Measurements from ENCODE around the gene GPR17. TPM values are rescaled to one million over a fixed set of nuclear protein-coding genes. Genes with fewer than 3 reads are reported as not detected.

GPR17 gene
- total RNA-seq, 4 donors from 2014 or later: 0.48 to 0.52 TPM; not detected in 2

- peak in 1 of 2 donors; percentile 46 for DNase-seq (ENCODE audit: low spot score in 2 of 2)
- H3K36me3 ChIP-seq: no peaks in the 10 kb centered on the region
- H3K4me3 ChIP-seq: no peak overlapping the region
- peaks cover 9% of the 10 kb centered on the region for H3K27me3 ChIP-seq
- TF ChIP-seq POLR2AphosphoS5 (IDR thresholded peaks at IDR 0.05) (no peak), POLR2A (IDR thresholded peaks at IDR 0.05) (no peak), EP300 (IDR thresholded peaks at IDR 0.05) (no peak)
- no peaks in the 10 kb centered on the region for H3K4me1 ChIP-seq
- WGBS: 92% methylated on average over 9 of the region's 18 CpGs
- H3K9me3 ChIP-seq: no peaks in the 10 kb centered on the region
- H3K27ac ChIP-seq: no peak overlapping the region
These were observed 18.0 kb upstream of the GPR17 start for GRCh38 chr2:127627740-127628571.

DNA sequence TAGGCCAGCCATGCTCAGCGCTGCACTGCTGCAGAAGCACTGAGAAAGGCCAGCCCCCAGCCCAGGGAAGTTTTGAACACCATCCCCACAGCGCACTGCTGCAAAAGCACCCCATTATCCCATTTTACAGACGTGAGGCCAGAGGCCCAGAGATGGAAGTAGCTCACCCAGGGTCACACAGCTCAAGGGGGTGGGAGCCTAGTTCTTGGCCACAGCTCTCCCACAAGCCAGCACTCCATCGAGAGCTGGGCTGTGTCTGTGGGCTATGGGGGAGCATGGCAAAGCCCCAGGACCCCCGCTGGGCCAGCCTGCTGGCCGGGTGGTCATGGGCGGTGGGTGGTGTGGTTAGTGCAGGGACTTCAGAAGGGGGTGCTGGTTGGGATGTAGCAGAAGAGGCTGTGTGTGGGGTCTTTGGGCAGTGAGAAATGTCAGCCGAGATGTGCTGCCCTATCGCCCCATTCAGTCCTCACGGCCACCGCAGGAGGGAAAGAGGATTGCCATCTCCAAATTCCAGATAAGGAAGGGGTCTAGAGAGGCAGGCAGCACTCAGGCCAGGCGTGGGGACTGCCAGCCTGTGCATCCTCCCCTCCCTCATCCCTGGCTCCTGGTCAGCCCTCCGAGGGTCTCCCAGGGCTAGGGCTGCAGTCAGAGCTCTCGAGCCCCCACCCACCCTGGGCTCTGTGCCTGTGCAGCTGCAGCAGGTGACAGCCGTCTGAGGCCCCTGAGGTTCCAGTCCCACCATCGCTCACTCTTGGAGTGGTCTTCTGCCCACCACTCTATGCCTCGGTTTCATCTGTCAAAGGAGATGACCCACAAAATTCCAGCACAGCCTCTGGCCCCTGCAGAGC lies 17.0 kb upstream of the GPR17 start:
- peaks cover 6% of the 10 kb centered on the region for H3K4me1 ChIP-seq
- WGBS: 90% methylated on average over 14 of the region's 17 CpGs

GRCh38 chr2:127629637-127630036 lies 16.3 kb upstream of the GPR17 start:
- Histone ChIP-seq H3K36me3 (no peaks in the 10 kb centered on the region), H3K4me1 (peaks cover 13% of the 10 kb centered on the region), H3K9me3 (no peaks in the 10 kb centered on the region), H3K4me3 (no peak overlapping the region), H3K27ac (no peak overlapping the region), H3K27me3 (peaks cover 9% of the 10 kb centered on the region)
- 81% methylated on average over 3 of the region's 9 CpGs for WGBS
- DNase-seq (ENCODE audit: low spot score in 2 of 2): no peak
- no peak for TF ChIP-seq EP300 (IDR thresholded peaks at IDR 0.05)
- TF ChIP-seq POLR2A (IDR thresholded peaks at IDR 0.05): no peak
- no peak for TF ChIP-seq POLR2AphosphoS5 (IDR thresholded peaks at IDR 0.05)
- TF ChIP-seq CTCF (IDR thresholded peaks at IDR 0.05): no peak

More for the DNA sequence above, 17.0 kb upstream of the GPR17 start:
- DNase-seq (ENCODE audit: low spot score in 2 of 2): no peak
- Histone ChIP-seq H3K27ac (no peak overlapping the region), H3K9me3 (no peaks in the 10 kb centered on the region), H3K27me3 (peaks cover 9% of the 10 kb centered on the region), H3K36me3 (no peaks in the 10 kb centered on the region), H3K4me3 (no peak overlapping the region)
- TF ChIP-seq EP300 (IDR thresholded peaks at IDR 0.05) (no peak), CTCF (IDR thresholded peaks at IDR 0.05) (no peak), POLR2A (IDR thresholded peaks at IDR 0.05) (no peak), POLR2AphosphoS5 (IDR thresholded peaks at IDR 0.05) (no peak)

DNA sequence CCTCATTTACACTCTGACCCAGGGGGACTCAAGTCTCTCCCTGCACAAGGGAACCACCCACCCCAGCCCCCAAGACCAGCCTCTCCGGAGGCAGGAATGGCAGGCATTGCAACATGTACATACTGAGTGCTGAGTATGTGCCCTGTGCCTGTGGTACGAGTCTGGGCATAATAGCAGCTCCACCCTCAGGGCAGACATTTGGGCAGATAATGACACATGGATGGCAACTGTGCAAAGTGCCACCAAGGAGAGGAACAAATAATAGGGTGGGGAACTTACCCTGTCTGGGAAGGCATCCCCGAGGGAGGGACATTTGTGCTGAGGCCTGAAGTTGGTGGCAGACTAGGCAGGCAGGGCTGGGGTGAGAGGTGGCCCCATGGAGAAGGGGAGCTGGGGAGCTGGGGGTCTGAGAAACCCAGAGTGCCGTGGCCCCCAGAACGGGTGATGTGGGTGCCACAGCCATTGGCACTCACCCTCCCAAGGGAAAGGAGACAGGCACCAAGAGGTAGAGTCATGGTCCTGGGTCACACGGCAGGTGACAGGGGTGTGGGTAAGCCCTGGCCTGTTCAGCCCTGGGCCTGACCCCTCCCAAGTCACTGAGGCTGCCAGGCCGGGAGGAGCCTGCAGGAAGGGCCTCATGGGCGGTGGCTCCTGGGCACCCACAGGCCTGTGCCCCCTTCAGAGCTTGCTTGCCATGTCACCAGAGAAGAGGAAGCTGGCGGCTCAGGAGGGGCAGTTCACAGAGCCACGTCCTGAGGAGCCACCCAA lies 15.7 kb upstream of the GPR17 start:
- Histone ChIP-seq H3K4me3 (no peak overlapping the region), H3K27ac (no peak overlapping the region), H3K9me3 (no peaks in the 10 kb centered on the region), H3K27me3 (peaks cover 9% of the 10 kb centered on the region), H3K36me3 (no peaks in the 10 kb centered on the region), H3K4me1 (peaks cover 15% of the 10 kb centered on the region)
- DNase-seq (ENCODE audit: low spot score in 2 of 2): no peak
- 47% methylated on average over 9 of the region's 10 CpGs for WGBS
- TF ChIP-seq POLR2A (IDR thresholded peaks at IDR 0.05) (no peak), EP300 (IDR thresholded peaks at IDR 0.05) (no peak), CTCF (IDR thresholded peaks at IDR 0.05) (no peak)

DNA sequence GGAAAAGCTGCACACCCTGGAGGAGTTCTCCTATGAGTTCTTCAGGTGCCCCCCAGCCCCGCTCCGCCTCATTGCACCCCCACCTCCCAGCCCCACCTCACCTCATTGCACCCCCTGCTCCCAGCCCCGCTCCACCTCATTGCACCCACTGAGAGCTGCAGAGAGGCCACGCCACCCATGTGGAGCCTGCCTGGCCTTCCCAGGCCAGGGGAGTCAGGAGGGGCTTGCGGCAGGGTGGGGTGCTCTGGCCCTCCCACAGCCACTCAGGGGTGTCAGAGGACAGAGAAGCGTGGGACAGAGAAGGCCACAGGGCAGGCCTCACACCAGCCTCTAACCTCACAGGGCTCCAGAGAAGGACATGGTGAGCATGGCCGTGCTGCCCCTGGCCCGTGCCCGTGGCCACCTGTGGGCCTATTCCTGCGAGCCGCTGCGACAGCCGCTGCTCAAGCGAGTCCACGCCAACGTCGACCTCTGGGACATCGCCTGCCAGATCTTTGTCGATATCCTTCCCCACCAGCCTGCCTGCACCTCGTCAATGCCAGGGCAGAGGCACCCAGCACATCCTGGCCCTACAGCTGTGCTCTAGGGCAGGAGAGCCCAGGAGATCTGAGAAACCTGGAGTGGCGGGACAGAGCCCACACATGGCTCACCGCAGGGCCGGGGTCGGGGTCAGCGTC lies 15.0 kb upstream of the GPR17 start:
- no peak overlapping the region for H3K4me3 ChIP-seq
- H3K36me3 ChIP-seq: no peaks in the 10 kb centered on the region
- 93% methylated on average over 6 of the region's 25 CpGs for WGBS
- no peak overlapping the region for H3K27ac ChIP-seq
- H3K9me3 ChIP-seq: no peaks in the 10 kb centered on the region
- peaks cover 8% of the 10 kb centered on the region for H3K27me3 ChIP-seq
- peaks cover 15% of the 10 kb centered on the region for H3K4me1 ChIP-seq
- no peak for TF ChIP-seq POLR2A (IDR thresholded peaks at IDR 0.05)
- DNase-seq (ENCODE audit: low spot score in 2 of 2): no peak

Measured in suprapubic skin (tissue), 4 donors.